ENCODE data around the gene GH1. TPM values are rescaled to one million over a fixed set of nuclear protein-coding genes. Genes with fewer than 3 reads are reported as not detected.

GH1 gene
- total and polyA plus RNA-seq, 8 donors: not detected

- Histone ChIP-seq H3K4me3 (no peak overlapping the region), H3K27me3 (peaks cover 0 to under 1% (median 0%) of the 10 kb centered on the region in 3 donors), H3K9me3 (no peaks in the 10 kb centered on the region), H3K4me1 (no peaks in the 10 kb centered on the region), H3K36me3 (no peaks in the 10 kb centered on the region), H3K27ac (no peak overlapping the region)
- TF ChIP-seq POLR2AphosphoS5 (IDR thresholded peaks at IDR 0.05) (no peak), CTCF (IDR thresholded peaks at IDR 0.05) (no peak), POLR2A (IDR thresholded peaks at IDR 0.05) (no peak), EP300 (IDR thresholded peaks at IDR 0.05) (no peak)
- WGBS, 5 donors: 85 to 93% (median 89%) methylated on average over 8 to 9 of the region's 9 CpGs
- no peak for DNase-seq
- intact Hi-C loops (cut with DNase I; ENCODE audit: low total_unique reads): loop anchor here (10.0 kb wide), 1 partner anchor 85 kb away; the partner anchor contains the start of gene ICAM2
Observed at GRCh38 chr17:63939401-63939800, 20.8 kb upstream of the GH1 start.

GRCh38 chr17:63937920-63938319 lies 19.3 kb upstream of the GH1 start:
- TF ChIP-seq EP300 (IDR thresholded peaks at IDR 0.05) (no peak), POLR2A (IDR thresholded peaks at IDR 0.05) (no peak), CTCF (IDR thresholded peaks at IDR 0.05) (no peak), POLR2AphosphoS5 (IDR thresholded peaks at IDR 0.05) (no peak)
- Histone ChIP-seq H3K4me1 (no peaks in the 10 kb centered on the region), H3K4me3 (no peak overlapping the region), H3K9me3 (no peaks in the 10 kb centered on the region), H3K36me3 (no peaks in the 10 kb centered on the region), H3K27ac (no peak overlapping the region), H3K27me3 (peaks cover 0 to 6% (median 0%) of the 10 kb centered on the region in 3 donors)
- no peak for DNase-seq
- intact Hi-C loops (cut with DNase I; ENCODE audit: low total_unique reads): loop anchor here (10.0 kb wide), 1 partner anchor 87 kb away; the partner anchor contains the start of gene ICAM2
- 87 to 94% (median 89%) methylated on average over 4 of the region's 4 CpGs for WGBS, 5 donors

GRCh38 chr17:63937319-63937718 lies 18.7 kb upstream of the GH1 start:
- Histone ChIP-seq H3K36me3 (no peaks in the 10 kb centered on the region), H3K27me3 (peaks cover 0 to 6% (median 0%) of the 10 kb centered on the region in 3 donors), H3K4me1 (peaks cover 0 to 2% (median 0%) of the 10 kb centered on the region in 4 donors), H3K27ac (no peak overlapping the region), H3K9me3 (no peaks in the 10 kb centered on the region), H3K4me3 (no peak overlapping the region)
- intact Hi-C loops (cut with DNase I; ENCODE audit: low total_unique reads): loop anchor here (10.0 kb wide), 1 partner anchor 87 kb away; the partner anchor contains the start of gene ICAM2
- TF ChIP-seq CTCF (IDR thresholded peaks at IDR 0.05) (no peak), POLR2AphosphoS5 (IDR thresholded peaks at IDR 0.05) (no peak), EP300 (IDR thresholded peaks at IDR 0.05) (no peak), POLR2A (IDR thresholded peaks at IDR 0.05) (no peak)
- no peak for DNase-seq
- WGBS, 5 donors: 81 to 89% (median 87%) methylated on average over 6 of the region's 6 CpGs

- H3K9me3 ChIP-seq: no peaks in the 10 kb centered on the region
- intact Hi-C loops (cut with DNase I; ENCODE audit: low total_unique reads): loop anchor here (10.0 kb wide), 1 partner anchor 90 kb away; the partner anchor contains the start of gene ICAM2
- H3K27me3 ChIP-seq: peaks cover 0 to 6% (median 0%) of the 10 kb centered on the region in 3 donors
- no peak for DNase-seq
- H3K4me3 ChIP-seq: no peak overlapping the region
- TF ChIP-seq POLR2AphosphoS5 (IDR thresholded peaks at IDR 0.05): no peak
- no peak for TF ChIP-seq CTCF (IDR thresholded peaks at IDR 0.05)
- TF ChIP-seq EP300 (IDR thresholded peaks at IDR 0.05): no peak
- TF ChIP-seq POLR2A (IDR thresholded peaks at IDR 0.05): no peak
- 75 to 80% (median 79%) methylated on average over 16 to 21 of the region's 21 CpGs for WGBS, 5 donors
- H3K4me1 ChIP-seq: peaks cover 0 to 21% (median 0%) of the 10 kb centered on the region in 4 donors
- H3K27ac ChIP-seq: no peak overlapping the region
- H3K36me3 ChIP-seq: no peaks in the 10 kb centered on the region
Observed at GRCh38 chr17:63934183-63935112, 15.8 kb upstream of the GH1 start.
